NT2/D1 (cell line): ENCODE data around the gene CHMP4B.

Source experiments
- SUZ12 ChIP-seq: IDR thresholded peaks from 2 replicates; pipeline ENCODE4 v1.6.1; 2011; ENCODE audit not compliant: insufficient read length, insufficient read depth; ENCODE audit errors: extremely low read depth
- YY1 ChIP-seq: IDR thresholded peaks from 2 replicates; pipeline ENCODE4 v1.6.1; 2011; ENCODE audit not compliant: insufficient read length, insufficient read depth

GRCh38 chr20:33861458-33861857 is 50.3 kb downstream of the CHMP4B start:
- TF ChIP-seq SUZ12 (no peak), YY1 (no peak)
